BJ (cell line): Measurements from ENCODE around the gene LRTM2. TPM values are rescaled to one million over a fixed set of nuclear protein-coding genes. Genes with fewer than 3 reads are reported as not detected.

Experiments
- CTCF ChIA-PET: fragments of 350-600 bp; formaldehyde crosslinking; extraction: SDS; loops from one replicate; lab custom pipeline; 2021; ENCODE audit warnings: antibody characterized with exemption, inconsistent platforms; lab: Yijun Ruan, JAX
- POLR2A ChIA-PET: fragments of 300-600 bp; sonication (Branson Sonifier 250); formaldehyde crosslinking; extraction: SDS; loops from one replicate; lab custom pipeline; 2021; ENCODE audit warnings: antibody characterized with exemption; lab: Charles Lee
- DNase-seq: peaks from one replicate; pipeline ENCODE4 v3.0.0-alpha.2; 2011; ENCODE audit warnings: low read depth
- H3K27me3 ChIP-seq: 2 replicates; pipeline ENCODE4 v1.6.0; 2011; ENCODE audit warnings: low read length; ENCODE audit not compliant: control insufficient read depth, insufficient read depth
- H3K36me3 ChIP-seq: 2 replicates; pipeline ENCODE4 v1.5.1; 2011; ENCODE audit warnings: low read length; ENCODE audit not compliant: control insufficient read depth, insufficient read depth
- H3K4me3 ChIP-seq: 2 replicates; pipeline ENCODE4 v1.5.1; 2011; ENCODE audit warnings: low read depth, mild to moderate bottlenecking, control low read depth, low read length
- polyA plus RNA-seq: library from polyadenylated mRNA; depleted of rRNA; stranded (reverse); fragments of >200 nt; gene quantifications from 2 replicates; pipeline ENCODE4 v1.2.3, GENCODE V29; 2011
- TF ChIP-seq, protein P1 (sequence below): IDR thresholded peaks from 2 replicates; pipeline ENCODE4 v1.5.1; 2011; ENCODE audit warnings: low read depth, mild to moderate bottlenecking, control low read depth, inconsistent platforms, low read length, moderate library complexity; ENCODE audit not compliant: insufficient read depth

Gene LRTM2
- polyA plus RNA-seq, 1 experiment = not detected

DNA sequence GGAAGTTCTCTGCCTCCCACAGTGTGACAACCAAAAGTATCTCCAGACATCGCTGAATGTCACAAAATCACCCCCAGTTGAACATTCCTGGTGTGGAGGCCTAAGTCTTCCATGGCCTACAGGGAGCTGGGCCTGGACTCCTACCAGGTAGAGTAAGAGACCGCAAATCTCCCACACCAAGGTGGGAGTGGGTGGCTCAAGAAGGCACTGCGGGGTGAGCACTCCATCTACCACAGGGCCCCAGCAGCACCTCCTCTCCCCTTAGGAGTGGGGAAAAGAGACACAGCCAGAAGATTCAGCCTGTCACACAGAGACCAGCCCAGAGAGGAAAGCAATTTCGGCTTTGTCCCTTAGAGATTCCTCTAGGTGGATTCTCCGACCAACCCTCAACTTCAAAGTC lies 25.5 kb downstream of the LRTM2 start:
- ChIA-PET CTCF (no interaction called here), POLR2A (no interaction called here)
- Histone ChIP-seq H3K27me3 (peaks cover 42% of the 10 kb centered on the region), H3K36me3 (no peaks in the 10 kb centered on the region), H3K4me3 (no peak overlapping the region)
- DNase-seq = no peak
- TF ChIP-seq, protein P1, sequence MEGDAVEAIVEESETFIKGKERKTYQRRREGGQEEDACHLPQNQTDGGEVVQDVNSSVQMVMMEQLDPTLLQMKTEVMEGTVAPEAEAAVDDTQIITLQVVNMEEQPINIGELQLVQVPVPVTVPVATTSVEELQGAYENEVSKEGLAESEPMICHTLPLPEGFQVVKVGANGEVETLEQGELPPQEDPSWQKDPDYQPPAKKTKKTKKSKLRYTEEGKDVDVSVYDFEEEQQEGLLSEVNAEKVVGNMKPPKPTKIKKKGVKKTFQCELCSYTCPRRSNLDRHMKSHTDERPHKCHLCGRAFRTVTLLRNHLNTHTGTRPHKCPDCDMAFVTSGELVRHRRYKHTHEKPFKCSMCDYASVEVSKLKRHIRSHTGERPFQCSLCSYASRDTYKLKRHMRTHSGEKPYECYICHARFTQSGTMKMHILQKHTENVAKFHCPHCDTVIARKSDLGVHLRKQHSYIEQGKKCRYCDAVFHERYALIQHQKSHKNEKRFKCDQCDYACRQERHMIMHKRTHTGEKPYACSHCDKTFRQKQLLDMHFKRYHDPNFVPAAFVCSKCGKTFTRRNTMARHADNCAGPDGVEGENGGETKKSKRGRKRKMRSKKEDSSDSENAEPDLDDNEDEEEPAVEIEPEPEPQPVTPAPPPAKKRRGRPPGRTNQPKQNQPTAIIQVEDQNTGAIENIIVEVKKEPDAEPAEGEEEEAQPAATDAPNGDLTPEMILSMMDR = no peak

DNA sequence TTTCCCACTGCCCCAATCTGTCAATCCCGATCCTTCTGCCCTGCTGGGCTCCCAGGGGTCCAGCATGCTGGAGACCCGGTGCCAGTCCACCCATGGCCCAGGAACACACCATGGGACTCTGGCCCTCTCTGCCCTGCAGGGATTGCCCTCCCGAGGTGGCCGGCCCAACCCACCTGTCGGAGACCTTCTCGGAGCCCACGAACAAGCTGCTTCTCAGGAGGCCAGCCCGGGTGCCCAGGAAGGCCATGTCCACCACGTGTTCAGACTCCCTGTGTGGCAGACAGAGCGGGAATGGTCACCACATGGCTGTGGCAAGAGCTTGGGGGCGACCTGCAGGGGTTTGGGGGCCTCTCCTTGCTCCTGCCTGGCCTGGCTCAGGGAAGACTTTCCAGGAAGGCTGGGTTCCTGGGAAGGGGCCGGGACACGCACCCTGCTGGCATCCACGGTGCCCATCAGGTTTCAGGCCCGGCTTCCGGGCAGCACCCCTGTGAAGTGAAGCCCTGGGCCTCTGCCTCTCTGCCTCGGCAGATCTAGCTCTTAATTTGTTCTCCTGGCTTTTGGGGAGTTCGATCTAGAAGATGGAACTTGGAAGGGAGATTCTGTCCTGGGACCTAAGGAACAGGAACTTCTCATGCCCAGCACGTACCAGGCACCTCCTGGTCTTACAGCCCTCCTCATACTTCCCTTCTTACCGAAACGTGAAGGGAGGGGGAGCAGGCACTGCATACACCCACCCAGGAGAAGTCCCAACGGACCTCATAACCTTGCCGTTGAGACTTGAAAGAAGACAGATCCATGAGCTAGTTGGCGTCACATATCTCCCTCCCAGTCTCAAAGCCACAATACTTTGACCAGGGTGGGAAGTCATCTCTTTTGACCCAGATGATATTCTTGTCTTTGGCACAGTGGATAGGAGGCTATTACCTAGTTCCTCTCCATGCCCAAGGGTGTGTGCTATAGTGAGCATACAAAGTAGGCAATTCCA lies 26.3 kb downstream of the LRTM2 start:
- no peak overlapping the region for H3K4me3 ChIP-seq
- POLR2A ChIA-PET = no interaction called here
- DNase-seq = no peak
- H3K36me3 ChIP-seq = no peaks in the 10 kb centered on the region
- CTCF ChIA-PET = no interaction called here
- TF ChIP-seq, protein P1 = no peak
- H3K27me3 ChIP-seq = peaks cover 36% of the 10 kb centered on the region

DNA sequence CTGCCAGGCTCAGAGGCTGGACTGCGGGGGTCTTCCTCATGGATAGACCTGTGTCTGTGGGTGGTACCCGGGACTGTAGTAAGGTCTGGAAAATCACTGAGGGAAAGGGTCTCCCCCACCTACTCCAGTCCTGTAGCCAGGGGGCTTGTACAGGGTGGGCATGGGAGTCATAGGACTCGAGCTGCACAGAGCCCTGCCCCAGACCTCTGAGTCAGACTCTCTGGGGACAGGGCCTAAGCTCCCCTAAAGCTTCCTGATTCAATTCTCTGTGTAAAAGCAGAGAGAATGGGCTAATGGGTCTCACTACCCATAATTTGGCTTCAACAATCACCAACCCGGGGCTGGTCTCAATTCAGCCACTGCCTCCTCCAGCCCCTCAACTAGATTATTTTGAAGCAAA lies 27.0 kb downstream of the LRTM2 start:
- Histone ChIP-seq H3K36me3 (no peaks in the 10 kb centered on the region), H3K4me3 (no peak overlapping the region), H3K27me3 (peaks cover 38% of the 10 kb centered on the region)
- CTCF ChIA-PET = no interaction called here
- DNase-seq = no peak
- POLR2A ChIA-PET = no interaction called here
- TF ChIP-seq, protein P1 = no peak

DNA sequence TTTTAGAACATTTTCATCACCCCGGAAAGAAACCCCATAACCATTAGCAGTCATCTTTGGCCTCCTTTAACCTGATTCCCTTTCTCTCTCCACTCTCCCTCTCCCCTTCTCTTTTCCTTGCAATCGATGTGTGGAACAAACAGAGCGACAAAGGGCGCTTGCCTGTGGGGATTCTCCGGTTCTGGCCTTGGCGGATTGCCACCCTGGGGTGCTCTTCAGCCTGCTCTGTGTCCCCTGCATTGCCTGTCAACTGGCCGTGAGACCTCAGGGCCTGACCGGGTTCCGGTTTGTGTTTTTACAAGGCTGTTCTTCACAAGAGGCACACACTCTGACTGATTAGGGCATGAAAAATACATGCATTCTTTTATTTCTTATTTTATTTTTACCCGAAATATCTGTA lies 27.8 kb downstream of the LRTM2 start:
- TF ChIP-seq, protein P1 = no peak
- CTCF ChIA-PET = no interaction called here
- Histone ChIP-seq H3K27me3 (peaks cover 35% of the 10 kb centered on the region), H3K36me3 (no peaks in the 10 kb centered on the region), H3K4me3 (no peak overlapping the region)
- POLR2A ChIA-PET = no interaction called here
- DNase-seq = no peak

DNA sequence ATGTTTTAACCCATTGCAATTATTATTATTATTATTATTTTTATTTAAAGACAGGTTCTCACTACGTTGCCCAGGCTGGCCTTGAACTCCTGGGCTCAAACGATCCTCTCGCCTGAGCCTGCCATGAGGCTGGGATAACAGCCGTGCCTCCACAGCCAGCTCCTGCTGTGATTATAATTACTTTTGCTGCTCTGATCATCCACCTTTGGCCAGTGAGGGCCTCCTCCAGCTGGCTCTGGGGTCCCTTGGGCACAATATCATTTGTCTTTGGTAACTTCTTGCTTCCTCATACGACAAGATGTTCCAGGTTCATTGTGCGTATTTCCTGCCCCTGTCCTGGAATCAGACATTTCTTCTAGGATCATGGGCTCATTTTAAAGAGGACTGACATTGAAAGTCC lies 28.4 kb downstream of the LRTM2 start:
- TF ChIP-seq, protein P1 = no peak
- POLR2A ChIA-PET = no interaction called here
- CTCF ChIA-PET = no interaction called here
- no peak overlapping the region for H3K4me3 ChIP-seq
- no peak for DNase-seq
- H3K27me3 ChIP-seq = peaks cover 34% of the 10 kb centered on the region
- H3K36me3 ChIP-seq = no peaks in the 10 kb centered on the region
